ENCODE measurements around the gene OR52I2.

Gene OR52I2

DNA sequence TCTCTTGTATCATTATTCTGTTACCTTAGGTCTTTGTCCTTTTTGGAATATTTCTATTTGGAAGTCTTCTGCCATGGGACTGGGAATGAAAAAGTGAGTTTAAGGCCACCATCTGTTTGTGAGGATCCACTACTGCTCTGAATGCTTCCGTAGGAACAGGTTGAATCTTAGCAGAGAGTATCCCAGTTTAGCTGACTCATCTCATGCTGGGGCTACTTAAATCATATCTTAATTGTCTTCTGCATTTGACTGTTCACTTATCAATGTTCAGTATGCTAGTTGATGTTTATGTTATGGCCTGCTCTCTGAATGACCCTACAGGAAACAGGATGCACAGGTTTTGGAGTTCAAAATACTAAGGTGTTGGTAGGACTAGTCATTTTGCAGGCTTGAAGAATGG is 1.4 kb upstream of the OR52I2 start:
- no peak for TF ChIP-seq ZNF274 (IDR thresholded peaks at IDR 0.05; ENCODE audit: low read depth, low read length)
- no peak overlapping the region for H3K4me3 ChIP-seq (ENCODE audit: low read length)

DNA sequence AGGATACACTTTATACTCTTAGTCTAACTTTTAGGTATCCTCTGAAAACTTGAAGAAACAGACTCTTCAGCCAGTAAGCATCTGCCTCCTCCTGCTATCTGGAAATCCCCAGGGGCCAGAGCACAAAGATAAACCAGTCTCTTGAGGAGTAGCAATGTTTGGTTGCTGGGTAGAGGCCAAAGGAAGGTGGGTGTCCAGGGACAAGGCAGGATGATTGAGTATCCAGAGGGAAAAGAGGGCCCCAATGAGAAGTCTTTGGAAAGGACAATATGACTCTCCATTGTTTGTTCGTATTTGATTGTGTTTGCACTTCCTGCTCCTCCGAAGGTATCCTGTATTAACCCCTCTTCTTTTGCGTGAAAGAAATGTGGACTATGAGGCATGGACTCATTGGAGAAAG is 7.5 kb downstream of the OR52I2 start:
- no peak for TF ChIP-seq ZNF274 (IDR thresholded peaks at IDR 0.05; ENCODE audit: low read depth, low read length)
- no peak overlapping the region for H3K4me3 ChIP-seq (ENCODE audit: low read length)

DNA sequence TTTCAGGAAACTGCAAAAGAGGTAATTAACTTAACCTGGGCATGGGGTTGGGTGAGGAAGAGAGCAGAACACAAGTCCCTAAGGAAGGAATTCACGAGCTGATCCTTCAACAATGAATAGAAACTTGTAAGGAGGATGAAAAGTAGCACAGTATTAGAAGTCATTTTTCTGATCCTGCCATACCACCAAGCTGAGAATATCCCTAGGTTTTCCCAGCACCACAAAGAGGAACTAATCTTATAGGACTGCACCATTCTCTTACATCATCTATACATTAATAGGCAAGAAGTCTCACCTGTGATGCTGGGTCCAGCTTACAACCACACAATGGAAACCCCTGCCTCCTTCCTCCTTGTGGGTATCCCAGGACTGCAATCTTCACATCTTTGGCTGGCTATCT is 12.2 kb downstream of the OR52I2 start, which contains the start of gene OR52I1:
OR52I1 (plus strand) TSS at position 301 of the 400 bp plus-strand sequence; CDS start at position 301, 0 bp downstream.
- TF ChIP-seq ZNF274 (IDR thresholded peaks at IDR 0.05; ENCODE audit: low read depth, low read length): no peak

DNA sequence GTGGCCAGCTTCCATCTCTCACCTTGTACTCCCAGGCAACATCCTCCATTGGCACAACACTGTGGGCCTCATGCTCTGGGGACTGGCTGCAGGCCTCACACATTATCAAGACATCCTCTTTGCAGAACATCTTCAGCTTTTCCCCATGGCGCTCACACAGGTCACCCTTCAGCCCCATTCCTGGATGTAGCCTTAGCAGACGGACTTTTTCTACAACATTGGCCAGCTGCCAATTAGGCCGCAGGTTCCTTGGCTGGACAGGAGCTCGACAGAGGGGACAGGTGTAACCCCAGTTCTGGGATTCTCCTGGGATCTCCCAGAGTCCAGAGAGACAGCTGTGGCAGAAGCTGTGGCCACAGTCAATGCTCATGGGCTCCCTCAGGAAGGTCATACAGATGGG is 23.5 kb downstream of the OR52I2 start:
- TF ChIP-seq ZNF274 (IDR thresholded peaks at IDR 0.05; ENCODE audit: low read depth, low read length): no peak
- H3K4me3 ChIP-seq (ENCODE audit: low read length): no peak overlapping the region

More for the DNA sequence above, 12.2 kb downstream of the OR52I2 start, which contains the start of gene OR52I1:
- H3K4me3 ChIP-seq (ENCODE audit: low read length): no peak within 1 kb of the TSS

DNA sequence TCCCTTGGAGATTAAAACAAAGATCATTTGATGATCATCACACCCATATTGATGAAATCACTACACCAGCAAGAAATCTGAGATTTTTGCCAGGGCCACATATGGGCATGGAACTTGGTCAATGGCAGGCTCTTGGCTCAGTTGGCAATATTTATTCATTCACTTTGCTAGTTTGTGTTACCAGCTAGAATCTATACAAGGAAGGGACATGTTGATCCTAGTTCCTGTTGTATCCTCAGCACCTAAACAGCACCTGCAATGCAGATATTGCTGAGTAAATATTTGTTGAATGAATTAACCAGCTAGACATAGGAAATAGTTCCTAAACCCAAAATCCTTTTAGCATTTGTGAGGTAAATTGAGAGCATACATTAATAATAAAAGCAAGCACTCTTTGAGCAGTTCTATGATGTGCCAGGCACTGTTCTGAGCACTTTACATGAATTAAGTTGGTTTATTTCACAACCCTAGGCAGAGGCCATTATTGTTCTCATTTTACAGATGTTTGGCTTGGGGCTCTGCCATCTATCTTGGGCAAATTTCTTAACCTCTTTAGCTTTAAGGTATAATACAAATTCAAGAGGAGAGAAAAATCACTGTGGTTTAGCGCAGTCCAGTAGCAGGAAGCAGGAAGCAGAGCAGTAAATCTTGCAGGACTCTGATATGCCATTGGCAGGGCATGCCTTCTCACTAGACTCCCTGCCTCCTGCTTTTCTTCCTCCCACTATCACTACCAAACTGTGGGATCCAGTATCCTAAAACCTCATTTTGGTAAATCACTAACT is 24.9 kb downstream of the OR52I2 start:
- H3K4me3 ChIP-seq (ENCODE audit: low read length): peak overlapping the region; percentile 61
- TF ChIP-seq ZNF274 (IDR thresholded peaks at IDR 0.05; ENCODE audit: low read depth, low read length): no peak

DNA sequence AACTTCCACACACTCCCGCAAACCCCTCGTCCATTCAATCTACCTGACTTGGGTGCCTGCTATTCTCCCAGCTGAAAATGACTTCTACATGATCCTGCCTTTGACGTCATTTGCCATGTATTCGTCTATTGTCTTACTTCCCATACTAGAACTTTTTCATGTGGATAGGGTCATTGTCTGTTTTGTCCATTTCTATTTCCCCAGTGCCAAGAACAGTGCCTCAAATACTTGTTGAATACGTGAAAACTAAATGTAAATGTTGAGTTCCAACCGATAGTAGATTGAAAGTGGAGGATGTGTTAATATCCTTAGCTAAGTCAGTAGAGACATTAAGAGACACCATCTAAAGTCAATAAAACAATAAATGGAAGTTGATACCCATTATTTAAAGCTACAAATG is 25.6 kb downstream of the OR52I2 start:
- no peak for TF ChIP-seq ZNF274 (IDR thresholded peaks at IDR 0.05; ENCODE audit: low read depth, low read length)
- H3K4me3 ChIP-seq (ENCODE audit: low read length): peak overlapping the region; percentile 61

DNA sequence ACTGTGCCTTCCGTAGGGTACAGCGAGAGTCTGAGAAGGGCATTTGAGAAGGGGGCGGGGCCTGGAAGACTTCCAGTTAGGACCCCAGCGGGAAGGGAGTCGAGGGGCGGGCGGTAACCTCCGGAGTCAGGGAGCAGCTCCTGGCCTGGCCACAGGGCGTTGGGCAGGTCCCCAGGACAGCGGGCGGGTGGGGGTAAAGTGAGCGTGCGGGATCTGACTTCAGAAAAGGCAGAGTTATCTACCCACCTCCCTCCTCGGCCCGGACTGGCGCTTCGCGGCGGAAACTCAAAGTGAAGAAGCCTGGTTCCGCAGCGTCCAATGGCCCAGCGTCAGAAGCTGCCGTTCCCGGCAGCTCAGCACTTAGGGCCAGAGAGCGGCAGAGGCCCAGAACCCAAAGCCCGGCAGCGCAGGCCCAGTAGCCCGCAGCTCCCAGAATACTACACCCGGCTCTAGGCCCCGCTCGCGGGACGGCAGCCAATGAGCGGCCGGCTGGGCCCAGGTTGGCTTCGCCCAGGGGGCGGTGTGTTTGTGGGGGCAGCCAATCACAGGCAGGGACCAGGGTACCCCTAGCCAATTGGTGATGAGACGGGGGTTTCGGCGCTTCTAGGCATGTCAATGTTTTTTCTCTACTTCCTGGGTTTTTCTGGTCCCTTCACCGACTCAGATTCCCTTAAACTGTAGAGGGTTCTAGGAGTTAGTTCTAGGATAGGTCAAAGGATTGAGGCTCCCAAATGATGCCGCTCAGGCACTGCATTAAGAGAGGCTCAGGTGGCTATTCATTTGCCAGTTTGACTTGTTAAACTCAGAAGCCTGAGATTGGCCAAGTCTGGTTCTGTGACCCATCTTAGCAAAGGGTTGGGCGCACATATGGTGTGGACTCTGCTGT is 26.5 kb downstream of the OR52I2 start, which contains the start of gene TRIM68:
TRIM68 (minus strand) TSS at position 451 of the 886 bp plus-strand sequence. CDS start 2,727 bp downstream, outside the sequence.
- H3K4me3 ChIP-seq (ENCODE audit: low read length): peak within 1 kb of the TSS; percentile 61
- TF ChIP-seq ZNF274 (IDR thresholded peaks at IDR 0.05; ENCODE audit: low read depth, low read length): no peak

DNA sequence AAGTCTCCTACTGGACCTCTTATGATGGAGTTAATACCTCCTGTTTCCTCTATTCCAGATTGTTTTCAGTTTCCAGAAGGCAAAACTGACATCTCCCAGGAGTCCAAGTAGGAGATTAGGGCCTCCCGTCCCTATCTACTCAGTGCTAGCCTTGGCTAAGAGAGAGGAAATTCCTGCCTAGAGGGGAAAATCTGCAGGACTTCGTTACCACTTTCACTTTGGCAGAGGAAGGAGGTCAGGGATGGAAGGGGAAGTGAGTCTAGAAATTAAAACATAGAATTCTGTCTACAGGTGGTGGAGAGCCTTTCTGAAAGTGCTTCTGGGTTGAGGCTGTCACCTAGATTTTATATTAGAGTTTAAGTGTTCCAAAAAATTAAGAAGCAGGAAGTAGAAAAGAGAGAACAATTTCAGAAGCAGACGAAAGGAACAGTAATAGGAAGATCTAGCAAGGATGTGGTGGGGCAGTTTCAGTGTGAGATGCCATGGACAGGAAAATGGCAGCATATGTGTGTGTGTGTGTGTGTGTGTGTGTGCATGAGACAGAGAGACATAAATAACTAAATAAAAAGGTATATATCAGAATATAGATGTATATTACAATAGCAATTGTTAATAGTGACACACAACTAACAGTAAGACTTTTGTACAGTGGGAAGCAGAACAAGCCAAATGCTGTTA is 28.9 kb downstream of the OR52I2 start:
- no peak for TF ChIP-seq ZNF274 (IDR thresholded peaks at IDR 0.05; ENCODE audit: low read depth, low read length)
- H3K4me3 ChIP-seq (ENCODE audit: low read length): peak overlapping the region; percentile 19; the same call in 1 of the 2 replicates

DNA sequence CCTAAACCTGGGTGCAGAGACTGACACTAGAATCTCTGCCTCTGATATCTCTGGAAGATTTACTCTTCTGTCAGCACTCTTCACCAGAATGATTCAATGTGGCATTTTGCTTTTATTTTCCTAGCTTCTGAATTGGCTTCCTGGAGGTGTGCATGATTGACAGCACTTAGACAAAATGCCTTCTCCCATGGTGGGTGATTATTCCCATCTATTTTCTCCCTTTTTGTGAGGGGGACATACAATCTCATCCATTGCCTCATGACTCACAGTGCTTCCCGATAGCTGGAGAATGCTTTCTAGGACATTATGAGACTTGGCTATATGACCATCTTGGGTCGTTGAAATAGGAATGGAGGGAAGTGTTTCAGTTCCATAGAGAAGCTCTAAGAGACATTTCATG is 30.4 kb downstream of the OR52I2 start:
- TF ChIP-seq ZNF274 (IDR thresholded peaks at IDR 0.05; ENCODE audit: low read depth, low read length): no peak
- no peak overlapping the region for H3K4me3 ChIP-seq (ENCODE audit: low read length)

DNA sequence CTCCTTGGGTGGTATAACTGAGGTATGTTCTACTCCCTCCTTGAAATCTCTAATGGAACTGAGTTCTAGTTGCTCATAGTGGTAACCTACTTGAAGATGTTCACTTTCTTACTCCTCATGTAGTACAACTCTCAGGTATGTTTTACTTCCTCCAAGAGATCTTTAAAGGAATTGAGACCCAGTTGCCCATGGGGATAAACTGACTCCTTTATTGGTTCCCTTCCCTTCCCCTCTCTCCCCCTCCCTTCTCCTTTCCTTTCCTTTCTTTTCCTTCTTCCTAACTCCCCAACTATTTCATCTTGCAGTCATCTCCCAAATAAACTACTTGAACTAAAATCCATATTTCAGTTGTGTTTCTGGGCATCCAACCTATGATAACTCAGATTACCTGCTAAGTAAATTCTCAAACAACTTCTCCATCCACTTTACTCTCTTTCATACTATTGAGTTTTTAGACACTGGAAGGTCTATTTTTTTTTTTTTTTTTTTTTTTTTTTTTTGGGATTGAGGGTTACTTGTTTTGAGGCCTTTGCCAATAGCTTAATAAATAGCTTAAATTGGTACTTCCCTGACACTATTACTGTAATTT is 34.4 kb downstream of the OR52I2 start:
- no peak overlapping the region for H3K4me3 ChIP-seq (ENCODE audit: low read length)
- no peak for TF ChIP-seq ZNF274 (IDR thresholded peaks at IDR 0.05; ENCODE audit: low read depth, low read length)

DNA sequence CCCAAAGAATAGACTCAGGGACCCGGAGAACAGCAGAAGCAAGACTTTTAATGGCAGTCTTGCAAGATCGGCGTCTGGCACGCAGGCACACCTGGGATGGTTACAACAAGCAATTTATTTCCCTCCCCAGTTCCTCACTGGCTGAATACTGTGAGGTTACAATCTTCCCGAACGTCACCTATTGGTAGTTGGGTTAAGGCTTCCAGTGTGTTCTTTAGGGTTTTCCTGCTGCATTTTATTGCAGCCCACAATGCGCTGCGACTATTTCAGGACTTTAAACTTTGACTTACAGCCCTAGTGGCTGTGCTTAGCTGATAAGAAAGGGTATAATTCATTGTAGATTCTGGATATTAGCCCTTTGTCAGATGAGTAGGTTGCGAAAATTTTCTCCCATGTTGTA is 38.0 kb downstream of the OR52I2 start:
- TF ChIP-seq ZNF274 (IDR thresholded peaks at IDR 0.05; ENCODE audit: low read depth, low read length): no peak
- no peak overlapping the region for H3K4me3 ChIP-seq (ENCODE audit: low read length)

DNA sequence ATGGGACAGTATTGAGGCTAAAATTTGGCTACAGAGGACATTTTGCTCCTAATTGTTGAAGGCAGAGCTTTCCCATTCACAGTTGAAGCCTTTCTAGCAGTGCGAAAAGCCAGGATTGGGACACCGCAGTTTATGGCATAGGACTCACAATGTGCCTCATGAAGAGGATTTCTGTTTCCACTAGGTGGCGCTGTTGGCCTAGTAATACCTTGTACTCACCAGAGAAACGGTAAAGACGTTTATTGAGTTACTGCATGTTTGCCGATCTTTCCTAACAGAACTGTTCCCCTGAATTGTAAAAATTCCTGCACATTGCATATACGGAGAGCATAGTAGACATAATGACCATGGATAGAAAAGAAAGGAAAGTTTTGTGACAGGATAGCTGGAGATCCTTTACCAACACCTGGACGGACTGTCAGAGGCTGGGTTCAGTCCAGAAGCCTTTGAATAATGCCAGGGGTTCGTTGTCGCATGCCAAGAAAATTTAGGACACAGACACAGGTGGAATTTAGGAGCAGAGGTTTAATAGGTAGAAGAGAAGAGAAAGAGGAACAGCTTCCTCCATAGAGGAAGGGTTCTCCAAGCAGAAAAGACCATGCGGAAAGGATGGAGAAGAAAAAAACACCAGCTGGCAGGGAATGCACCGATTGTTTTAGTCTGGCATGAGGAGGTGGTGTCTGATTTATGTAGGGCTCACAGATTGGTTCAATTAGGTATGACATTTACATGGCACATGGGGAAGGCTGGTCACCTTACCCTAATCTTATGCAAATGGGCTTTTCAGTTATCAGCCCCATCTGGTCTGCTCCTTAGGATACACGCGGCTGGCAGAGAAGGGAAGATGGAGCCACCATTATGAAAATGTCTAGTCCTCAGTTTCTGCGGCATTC is 44.9 kb downstream of the OR52I2 start:
- no peak overlapping the region for H3K4me3 ChIP-seq (ENCODE audit: low read length)
- no peak for TF ChIP-seq ZNF274 (IDR thresholded peaks at IDR 0.05; ENCODE audit: low read depth, low read length)

DNA sequence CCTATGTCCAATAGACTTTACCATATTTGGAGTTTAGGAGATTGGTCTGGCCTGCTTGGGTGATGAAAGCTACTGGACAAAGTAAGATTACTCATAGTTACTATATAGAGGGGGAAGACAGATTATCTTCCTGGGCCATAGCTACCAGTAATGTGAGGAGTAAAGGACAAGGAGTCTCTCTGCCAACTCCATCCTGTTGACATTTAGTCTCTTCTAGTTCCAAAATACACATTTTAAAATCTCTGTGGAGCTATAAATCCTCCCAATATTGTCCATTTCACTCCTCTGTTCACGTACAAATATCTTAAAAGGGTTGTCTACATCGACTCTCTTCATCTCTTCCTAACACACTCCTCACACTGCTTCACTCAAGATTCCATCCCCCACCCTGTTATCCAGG is 54.6 kb downstream of the OR52I2 start:
- H3K4me3 ChIP-seq (ENCODE audit: low read length): no peak overlapping the region
- no peak for TF ChIP-seq ZNF274 (IDR thresholded peaks at IDR 0.05; ENCODE audit: low read depth, low read length)

All from GM08714 (cell line).